Daoy (cell line): Measurements from ENCODE around the gene SYNE1. TPM values are rescaled to one million over a fixed set of nuclear protein-coding genes. Genes with fewer than 3 reads are reported as not detected.
"Not testable (repeated sequence)": the region's sequence is repeated elsewhere in the genome, so short reads cannot be mapped to it uniquely, and the experiment has no call there.

Source experiments
- DNase-seq: peaks from one replicate; pipeline ENCODE4 v3.0.0-alpha.2; 2015; ENCODE audit warnings: low read depth
- total RNA-seq: library from RNA; depleted of rRNA; stranded (reverse); fragments of >200 nt; shearing (Covaris generic); gene quantifications from 2 replicates; pipeline ENCODE4 v1.2.3, GENCODE V29; 2014

The SYNE1 gene
- total RNA-seq, 1 experiment from 2014 or later = 8.7 TPM

DNA sequence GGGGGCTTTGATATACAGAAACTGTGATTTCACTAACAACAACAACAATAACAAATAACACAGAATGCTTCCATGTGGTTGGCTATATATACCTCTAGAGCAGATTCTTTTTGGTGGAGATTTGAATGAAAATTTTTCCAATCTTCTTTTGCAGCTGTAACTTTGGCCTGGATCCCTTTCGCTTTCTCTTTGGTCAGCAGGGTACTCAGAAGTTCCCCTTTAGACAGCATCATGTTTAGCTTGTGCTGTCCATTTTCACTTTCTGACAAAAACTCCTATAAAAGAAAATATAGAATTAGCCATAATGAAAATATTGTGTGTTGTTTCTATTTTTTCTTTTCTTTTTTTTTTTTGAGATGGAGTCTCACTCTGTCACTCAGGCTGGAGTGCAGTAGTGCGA is 264.2 kb downstream of the SYNE1 start:
- DNase-seq = no peak

- DNase-seq = no peak
Measured at GRCh38 chr6:152371775-152372174, 265.4 kb downstream of the SYNE1 start.

GRCh38 chr6:152368751-152369624 is 268.2 kb downstream of the SYNE1 start:
- DNase-seq = no peak

DNA sequence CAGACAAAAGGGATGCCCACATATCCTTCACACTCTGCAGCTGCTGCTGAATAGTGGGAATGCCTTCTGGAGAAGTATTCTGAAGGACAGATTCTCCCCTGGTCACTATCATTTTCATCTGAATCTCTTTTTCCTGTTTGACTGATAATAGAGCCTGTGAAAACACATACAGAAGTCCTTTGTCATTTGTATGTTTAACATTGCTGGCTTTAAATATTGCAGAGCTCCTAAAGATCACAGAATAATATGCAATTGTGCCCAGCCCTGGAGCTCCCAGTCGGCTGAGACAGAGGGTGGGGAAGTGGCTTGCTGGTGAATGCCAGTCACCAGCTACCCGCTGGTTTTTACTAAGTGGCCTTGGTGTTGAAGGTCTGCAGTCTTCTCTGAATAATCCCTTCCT is 272.3 kb downstream of the SYNE1 start:
- DNase-seq = no peak

DNA sequence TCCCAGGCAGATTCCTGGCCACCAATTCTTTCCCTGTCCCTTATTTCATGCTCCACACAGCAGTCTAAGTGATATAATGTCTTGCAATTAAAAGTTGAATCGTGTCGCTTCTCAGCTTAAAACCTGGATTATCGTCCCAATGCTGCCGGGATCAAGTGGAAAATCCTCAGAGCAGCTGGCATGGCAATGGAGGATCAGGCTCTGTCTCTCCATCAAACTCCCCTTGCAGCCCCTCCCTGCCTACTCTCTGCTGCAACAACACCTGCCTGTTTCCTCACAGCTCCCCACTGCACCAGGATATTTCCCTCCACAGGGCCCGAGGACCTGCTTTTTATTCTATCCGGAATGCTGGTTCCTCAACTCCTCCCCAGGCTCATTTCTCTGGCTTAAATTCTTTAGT is 277.1 kb downstream of the SYNE1 start:
- DNase-seq = no peak

DNA sequence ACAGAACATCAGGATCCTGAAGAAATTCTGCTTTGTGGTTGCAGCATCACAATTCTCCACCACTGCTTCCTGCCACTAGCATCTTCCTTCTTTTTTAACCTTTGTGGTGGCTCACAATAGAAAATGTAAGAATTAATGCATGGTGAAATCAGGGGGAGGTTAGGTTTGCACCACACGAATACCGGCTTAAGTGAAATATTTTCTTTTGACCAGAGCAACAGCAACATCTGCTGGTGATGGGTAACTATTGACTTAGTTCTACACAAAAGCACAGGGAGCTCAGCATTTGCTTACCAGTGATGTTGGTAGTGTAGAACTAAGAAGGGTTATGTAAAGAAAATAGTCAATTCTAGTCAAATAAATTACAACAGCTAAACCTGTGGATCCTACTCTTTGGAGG is 280.5 kb downstream of the SYNE1 start:
- no peak for DNase-seq

DNA sequence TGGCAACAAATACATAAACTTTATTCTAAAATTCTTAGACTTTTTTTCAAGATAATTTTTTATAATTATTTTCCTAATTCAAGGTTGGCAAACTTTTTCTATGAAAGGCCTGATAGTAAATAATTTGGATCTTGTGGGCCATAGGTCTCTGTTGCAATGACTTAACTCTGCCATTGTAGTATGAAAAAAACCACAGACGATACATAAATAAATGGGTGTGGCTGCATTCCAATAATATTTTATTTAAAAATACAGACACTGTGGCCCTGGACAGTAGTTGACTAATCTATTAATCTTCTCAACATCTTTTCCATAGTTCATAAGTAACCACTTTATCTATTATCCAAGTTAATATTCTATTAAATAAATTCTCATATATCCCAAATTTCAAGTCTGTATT is 281.1 kb downstream of the SYNE1 start:
- DNase-seq = no peak

- DNase-seq = no peak
Measured at GRCh38 chr6:152355166-152355565, 282.0 kb downstream of the SYNE1 start.

DNA sequence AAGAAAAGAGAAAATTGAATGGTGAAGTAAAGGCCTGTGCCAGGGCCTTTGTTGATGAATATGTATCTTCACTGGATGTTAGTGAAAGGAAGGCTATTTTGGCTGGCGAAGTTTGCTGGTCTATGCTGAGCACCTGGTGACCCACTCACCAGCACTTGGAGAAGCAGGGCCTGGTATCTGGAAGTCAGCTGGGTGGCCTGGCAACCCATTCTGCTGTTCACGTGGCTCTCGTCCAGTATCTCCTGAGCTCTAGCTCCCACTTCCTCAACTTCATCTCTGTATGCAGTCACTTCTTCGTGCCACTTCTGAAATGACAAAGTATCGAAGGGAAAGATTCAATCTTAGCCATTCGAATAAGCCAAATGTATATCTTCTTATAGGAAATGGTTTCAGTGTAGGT is 283.7 kb downstream of the SYNE1 start:
- DNase-seq = no peak

GRCh38 chr6:152351742-152352141 is 285.4 kb downstream of the SYNE1 start:
- no peak for DNase-seq

DNA sequence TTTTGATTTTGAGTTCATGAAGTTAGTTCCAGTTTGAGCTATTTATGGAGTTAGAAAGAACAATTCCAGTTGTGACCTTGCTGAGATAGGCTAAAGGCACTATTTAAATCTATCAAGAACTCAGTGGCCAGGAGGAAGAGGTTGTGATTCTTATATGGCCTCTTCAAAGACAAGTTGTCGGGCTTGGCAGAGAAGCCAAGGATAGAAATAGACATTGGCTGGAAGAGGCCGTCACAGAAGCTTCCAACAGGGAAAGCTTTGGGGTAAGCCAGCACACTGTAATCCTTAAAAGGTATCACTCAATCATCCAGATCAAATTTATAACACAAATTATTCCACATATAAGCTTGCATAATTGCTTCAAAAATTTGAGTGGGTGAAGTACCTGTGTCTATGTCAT is 286.1 kb downstream of the SYNE1 start:
- DNase-seq = no peak

DNA sequence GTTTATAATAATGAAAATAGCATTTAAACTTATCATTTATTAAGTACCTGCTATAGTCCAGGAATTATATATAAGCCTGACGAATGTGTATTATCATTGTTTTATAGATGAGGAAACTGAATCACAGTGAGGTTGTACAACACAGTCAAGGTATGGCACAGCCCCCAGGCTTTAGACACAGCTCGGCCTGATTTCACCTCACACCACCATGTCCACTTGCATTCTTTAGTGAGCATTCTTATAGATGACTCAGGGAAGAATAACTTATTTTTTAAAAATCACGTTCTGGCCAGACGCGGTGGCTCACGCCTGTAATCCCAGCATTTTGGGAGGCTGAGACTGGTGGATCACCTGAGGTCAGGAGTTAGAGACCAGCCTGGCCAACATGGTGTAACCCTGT is 289.0 kb downstream of the SYNE1 start:
- DNase-seq = no peak

DNA sequence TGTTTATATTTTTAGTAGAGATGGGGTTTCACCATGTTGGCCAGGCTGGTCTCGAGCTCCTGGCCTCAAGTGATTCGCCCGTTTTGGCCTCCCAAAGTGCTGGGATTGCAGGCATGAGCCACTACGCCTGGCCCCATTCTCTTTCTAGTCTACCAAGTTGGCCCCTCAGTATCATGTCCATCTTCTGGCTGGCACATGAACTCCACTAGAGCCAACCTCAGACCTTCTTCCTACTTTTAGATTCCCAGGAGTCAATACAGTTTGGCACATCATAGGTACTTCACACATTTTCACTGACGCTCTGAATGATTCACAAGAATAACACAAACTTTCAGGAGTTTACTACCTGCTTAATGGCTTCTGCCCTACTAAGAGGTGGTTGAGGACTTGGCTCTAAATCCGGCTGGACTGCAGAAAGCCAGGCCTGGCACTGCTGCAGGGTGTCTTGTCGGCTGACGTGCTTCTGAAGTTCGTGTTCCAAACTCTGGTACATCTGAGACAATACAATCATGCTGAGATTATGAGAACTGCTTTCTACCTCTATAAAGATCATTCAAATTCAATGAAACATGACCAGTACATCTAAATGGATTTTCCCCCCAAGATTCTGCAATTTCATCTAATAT is 293.3 kb downstream of the SYNE1 start:
- no peak for DNase-seq

DNA sequence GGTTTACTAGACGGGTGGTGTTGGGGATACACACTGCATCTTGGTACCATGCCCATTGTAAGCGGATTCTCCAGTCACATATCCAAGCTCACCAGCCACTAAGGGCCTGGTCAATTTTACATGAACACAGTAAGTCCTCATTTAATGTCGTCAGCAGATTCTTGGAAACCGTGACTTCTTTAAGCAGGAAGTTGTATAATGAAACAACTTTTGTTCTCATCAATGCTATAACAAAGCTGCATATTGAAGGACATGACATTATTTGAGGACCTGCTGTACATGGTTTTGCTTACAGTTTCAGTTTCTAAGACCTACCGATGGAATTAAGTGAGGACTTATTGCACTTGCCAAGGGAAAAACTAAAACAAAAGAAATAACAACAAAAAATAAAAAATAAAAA is 295.6 kb downstream of the SYNE1 start:
- DNase-seq = no peak

GRCh38 chr6:152338335-152339125 is 298.6 kb downstream of the SYNE1 start:
- peak; percentile 4 for DNase-seq

DNA sequence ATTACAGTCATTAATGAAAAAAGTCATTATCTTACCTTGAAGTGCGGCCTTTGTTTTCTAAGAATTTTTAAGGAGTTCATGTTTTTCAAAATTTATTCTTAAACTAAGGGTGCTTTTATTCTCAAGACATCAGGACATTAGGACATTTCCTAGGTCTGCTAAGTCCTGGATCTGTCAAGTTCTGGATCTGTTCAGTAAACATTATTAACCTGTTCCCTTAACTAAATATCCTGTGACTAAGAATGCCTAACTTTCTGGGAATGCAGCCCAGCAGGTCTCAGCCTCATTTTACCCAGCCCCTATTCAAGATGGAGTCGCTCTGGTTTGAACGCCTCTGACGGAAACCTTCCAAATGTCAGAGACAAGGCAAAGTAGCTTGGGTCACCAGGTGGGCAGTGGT is 302.6 kb downstream of the SYNE1 start:
- DNase-seq = no peak

GRCh38 chr6:152330961-152331360 is 306.2 kb downstream of the SYNE1 start:
- no peak for DNase-seq

- no peak for DNase-seq
Measured at GRCh38 chr6:152329638-152330448, 307.3 kb downstream of the SYNE1 start.

DNA sequence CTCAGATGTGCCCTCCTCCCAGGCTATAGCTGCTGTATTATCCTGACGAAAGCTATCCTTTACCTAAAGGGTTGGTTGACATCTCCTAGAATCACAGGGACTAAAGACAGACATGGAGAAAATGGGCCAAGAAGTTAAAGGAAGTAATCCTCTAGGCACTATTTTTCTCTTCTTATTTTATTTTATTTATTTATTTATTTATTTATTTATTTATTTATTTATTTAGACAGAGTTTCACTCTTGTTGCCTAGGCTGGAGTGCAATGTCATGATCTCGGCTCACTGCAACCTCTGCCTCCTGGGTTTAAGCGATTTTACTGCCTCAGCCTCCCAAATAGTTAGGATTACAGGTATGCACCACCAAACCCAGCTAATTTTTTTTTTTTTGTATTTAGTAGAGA is 309.0 kb downstream of the SYNE1 start:
- not testable (repeated sequence) for DNase-seq

DNA sequence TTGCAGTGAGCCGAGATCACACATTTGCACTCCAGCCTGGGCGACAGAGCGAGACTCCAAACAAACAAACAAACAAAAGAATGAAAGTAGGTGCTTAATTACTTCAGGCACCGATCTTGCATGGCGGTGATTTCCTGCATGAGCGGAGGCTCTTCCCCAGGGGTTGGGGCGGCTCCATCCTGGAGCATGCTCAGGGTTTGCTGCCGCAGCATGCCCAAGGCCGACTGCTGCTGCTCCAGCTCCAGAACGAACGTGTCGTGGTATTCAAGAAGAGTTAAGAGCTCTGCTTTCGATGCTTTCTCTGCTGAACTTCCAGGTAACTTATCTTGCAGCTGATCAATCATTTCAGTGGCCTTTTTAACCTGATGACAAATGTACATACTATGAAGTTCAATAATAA is 313.8 kb downstream of the SYNE1 start:
- no peak for DNase-seq

GRCh38 chr6:152318278-152318677 is 318.9 kb downstream of the SYNE1 start:
- no peak for DNase-seq

DNA sequence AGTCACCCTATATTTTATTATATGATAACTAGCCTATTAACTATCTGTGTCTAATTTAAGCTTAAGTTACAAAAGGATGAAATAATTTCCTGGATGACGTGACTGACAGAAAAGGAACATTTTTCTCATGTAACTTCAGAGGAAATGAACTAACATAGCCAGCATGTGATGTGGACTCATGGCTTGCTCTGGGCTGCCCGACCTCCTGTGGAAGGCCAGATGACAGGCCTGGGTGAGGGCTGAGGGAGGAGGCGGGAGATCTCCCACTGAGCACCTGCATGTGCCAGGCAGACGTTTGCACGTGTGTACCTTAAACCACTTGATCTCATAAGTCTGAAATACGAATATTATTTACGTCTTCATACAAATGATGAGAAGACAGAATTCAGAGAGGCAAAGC is 321.1 kb downstream of the SYNE1 start:
- peak; percentile 17 for DNase-seq
